Measurements from ENCODE around the gene CD300C.
"Not testable (repeated sequence)": the region's sequence is repeated elsewhere in the genome, so short reads cannot be mapped to it uniquely, and the experiment has no call there.

Gene CD300C

DNA sequence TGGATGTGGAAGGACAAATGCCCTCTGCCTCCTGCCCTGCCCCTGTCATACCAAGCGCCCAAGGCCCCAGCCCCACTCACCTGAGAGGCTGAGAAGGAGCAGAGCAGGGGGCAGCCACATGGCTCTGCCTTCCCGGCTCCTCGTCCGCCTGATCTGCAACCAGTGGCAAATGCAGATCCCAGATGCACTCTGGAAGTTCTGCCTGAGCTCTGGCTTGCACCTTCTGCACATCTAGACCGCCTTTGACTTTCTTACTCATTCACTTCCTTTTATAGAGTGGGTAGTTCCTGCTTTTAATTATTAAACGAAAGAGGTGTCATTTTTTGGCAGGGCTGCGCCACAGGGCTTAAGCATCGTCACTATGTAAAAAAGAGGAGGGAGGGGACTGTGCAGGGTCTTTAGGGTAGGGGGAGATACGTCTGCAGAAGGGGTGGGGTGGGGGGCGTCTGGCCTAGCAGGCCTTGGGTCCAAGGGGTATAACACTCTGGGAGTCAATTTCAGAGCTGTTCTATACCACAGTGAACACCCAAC, 14.6 kb downstream of the CD300C start, which contains the start of gene CD300LB:
TSS of gene CD300LB (minus strand) at position 245 of the 531 bp plus-strand sequence. CDS start at position 120, 125 bp downstream.
- no peak for DNase-seq (ENCODE audit: low spot score)

DNA sequence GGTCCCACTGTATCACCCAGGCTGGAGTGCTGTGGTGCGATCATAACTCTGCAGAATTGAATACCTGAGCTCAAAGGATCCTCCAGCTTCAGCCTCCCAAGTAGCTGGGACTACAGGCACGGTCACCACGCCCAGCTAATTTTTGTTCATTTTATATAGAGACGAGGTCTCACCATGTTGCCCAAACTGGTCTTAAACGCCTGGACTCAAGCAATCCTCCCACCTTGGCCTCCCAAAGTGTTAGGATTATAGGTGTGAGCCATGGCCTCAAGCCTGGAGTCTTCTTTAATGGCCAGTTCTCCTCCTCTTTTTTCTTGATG, 15.1 kb downstream of the CD300C start:
- DNase-seq (ENCODE audit: low spot score) = no peak

DNA sequence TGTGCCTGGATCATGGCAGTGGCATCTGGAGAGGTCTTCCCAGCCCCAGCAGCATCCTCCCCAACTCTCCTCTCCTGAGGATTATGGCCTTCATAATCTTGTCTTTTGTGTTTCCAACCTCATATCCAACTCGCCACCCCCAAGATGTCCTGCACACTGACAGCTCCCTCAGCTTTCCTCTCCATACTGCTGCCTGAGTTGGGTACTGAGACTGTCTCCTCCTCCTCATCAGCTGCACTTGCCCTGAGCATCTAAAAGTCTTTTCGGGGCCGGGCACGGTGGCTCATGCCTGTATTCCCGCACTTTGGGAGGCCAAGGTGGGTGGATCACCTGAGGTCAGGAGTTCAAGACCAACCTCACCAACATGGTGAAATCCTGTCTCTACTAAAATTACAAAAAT, 16.7 kb downstream of the CD300C start:
- DNase-seq (ENCODE audit: low spot score) = no peak

DNA sequence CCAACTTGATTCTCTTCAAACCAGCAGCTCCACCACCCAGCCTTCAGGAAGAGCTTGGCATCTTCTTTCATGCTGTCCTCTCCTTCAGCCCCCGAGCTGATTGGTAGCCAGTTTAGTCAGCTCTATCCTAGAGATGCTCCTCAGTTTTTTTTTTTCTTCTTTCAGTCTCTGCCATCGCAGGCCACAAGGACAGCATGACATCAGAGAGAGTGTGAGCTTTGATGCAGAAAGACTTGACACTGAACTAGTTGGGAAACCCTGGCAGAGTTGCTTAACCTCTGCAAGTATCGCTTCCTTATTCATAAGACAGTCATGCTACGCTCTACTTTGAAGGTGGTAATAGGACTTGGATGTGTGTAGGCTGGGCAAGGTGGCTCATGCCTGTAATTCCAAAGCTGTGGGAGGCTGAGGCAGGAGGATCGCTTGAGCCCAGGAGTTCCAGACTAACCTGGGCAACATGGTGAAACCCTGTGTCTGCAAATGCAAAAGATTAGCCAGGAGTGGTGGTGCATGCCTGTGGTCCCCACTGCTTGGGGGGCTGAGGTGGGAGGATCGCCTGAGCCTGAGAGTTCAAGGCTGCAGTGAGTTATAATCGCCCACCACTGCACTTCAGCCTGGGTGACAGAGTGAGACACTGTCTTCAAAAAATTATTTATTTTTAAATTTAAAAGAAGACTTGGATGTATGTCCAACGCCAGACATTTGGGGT, 17.3 kb downstream of the CD300C start:
- no peak for DNase-seq (ENCODE audit: low spot score)

DNA sequence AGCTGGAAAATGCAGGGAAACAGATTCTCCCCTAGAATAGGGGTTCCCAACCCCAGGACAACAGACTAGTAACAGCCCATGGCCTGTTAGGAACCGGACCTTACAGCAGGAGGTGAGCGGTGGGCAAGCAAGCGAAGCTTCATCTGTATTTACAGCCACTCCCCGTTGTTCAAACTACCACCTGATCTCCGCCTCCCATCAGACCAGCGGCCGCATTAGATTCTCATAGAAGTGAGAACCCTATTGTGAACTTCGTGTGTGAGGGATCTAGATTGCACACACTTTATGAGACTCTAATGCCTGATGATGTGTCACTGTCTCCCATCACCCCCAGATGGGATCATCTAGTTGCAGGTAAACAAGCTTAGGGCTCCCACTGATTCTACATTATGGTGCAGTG, 18.2 kb downstream of the CD300C start:
- no peak for DNase-seq (ENCODE audit: low spot score)

DNA sequence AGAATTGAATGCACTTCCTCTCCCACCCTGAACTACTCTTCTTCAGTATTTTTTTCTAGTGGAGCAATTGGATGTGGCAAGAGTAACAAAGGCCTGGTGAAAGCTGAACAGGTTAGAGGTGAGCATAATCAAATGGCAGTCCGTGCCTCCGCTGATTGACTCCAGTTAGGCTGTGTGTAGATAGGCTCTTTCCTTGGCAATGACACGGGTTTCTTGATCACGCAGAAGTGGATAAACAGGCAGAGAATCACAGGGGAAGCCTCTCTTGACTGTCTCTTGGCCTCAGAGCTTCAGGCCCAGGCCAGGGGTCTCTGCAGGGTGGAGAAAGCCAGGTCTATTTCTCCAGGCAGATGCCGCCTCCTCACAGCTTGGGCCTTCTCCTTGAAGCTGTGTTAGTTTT, 18.8 kb downstream of the CD300C start:
- DNase-seq (ENCODE audit: low spot score) = no peak

DNA sequence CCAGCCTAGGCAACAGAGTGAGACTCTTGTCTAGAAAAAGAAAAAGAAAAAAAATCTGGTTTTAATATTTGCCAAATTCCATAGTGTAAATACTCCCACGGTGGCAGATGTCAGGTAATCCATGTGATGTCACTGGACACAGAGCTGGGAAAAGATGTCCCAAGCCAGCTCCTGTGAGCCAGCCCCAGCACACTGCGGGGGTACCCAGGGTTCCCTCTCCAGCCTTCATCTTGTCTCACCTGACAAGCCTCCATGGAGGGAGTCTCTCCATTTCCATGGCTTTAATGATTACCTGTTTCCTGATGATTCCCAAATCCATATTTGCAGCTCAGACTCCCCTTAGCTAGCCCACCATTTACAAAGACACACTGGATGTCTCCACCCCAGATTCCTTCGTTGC, 19.2 kb downstream of the CD300C start:
- DNase-seq (ENCODE audit: low spot score) = no peak

DNA sequence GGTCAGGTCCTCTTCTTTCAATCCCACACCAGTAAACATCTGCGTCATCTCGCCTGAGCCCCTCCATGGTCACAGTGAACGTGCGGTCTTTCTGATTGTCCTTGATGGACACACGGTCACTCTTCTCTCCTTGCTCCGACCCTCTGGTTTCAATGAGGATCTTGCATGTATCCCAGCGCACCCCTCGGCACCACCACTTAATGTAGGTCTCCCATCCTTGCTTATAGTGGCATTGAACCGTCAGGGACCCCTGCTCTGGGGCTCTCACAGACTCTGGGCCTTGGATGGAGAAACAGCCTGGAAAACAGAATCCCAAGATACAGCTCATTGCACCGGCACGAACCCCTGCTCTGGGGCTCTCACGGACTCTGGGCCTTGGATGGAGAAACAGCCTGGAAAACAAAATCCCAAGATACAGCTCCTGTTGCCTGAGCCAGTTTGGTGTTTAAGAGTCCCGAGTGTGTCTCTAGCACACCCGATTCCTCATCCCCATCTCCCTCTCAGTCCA, 20.1 kb downstream of the CD300C start:
- DNase-seq (ENCODE audit: low spot score) = no peak

DNA sequence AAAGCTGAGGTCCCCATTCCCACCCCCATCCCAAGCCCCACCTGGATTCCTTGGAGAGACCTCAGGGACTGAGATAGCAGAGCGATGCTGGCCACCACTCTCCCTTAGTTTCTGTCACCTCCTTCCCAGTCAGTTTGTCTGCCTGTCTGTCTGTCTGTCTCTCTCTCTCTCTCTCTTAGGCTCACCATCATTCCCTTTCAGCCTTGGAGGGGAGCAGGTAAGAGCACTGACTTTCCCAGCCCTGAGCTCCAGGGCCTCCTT, 20.5 kb downstream of the CD300C start:
- no peak for DNase-seq (ENCODE audit: low spot score)

DNA sequence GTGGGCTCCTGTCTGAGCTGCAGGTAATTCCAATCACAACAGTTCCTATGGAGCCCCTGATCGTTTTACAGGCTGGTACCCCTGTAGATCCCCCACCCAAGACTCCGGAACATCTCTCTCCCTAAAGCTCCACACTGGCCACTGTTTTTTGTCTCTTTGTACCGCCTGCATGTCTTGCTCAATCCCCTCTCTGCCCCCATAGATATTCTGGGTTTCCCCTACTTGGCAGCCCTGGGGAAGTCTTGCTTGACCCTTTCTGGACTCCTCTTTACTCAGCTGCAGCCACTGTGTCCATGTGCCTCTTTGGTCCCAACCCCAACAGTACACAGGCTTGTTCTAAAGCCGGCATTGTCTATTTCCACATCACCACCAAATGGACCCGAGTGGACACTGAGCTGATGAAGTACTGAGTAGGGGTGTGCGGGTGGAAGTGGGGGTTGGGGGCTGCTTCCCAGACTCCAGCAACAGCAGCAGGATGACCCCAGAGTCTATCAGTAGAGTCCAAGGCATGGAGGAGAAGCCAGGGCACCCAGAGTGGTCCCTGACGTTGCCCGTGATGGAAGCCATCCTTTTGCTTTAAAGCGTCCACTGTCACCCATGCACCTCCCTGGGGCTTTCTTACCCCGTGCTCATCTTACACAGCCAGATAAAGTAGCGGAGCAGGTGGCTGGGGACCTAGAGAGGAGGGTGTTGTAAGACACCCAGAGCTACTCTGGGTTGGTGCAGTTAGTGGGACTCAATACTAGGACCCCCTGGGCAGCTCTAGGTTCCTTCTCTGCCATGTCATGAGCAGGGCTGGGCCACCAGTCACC, 21.1 kb downstream of the CD300C start:
- peak; percentile 2 for DNase-seq (ENCODE audit: low spot score)

DNA sequence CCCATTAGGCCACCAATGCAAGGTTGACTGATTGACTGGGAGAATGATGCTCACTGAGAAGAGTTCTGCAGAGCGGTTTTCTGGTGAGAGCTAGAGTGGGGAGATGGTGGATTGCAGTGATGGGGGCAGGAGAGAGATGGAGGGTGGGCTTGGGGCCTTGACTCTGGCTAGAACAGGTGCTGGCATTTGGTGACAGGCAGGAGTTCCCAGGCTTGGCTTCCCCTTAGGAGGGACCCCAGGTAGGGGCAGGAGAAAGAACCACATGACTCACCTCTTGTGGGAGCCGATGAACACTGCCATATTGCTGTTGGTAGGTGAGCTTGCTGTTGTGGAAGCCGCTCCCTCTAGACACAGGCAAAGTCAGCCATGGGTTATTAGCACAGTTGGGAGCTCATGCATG, 22.6 kb downstream of the CD300C start:
- DNase-seq (ENCODE audit: low spot score) = no peak

DNA sequence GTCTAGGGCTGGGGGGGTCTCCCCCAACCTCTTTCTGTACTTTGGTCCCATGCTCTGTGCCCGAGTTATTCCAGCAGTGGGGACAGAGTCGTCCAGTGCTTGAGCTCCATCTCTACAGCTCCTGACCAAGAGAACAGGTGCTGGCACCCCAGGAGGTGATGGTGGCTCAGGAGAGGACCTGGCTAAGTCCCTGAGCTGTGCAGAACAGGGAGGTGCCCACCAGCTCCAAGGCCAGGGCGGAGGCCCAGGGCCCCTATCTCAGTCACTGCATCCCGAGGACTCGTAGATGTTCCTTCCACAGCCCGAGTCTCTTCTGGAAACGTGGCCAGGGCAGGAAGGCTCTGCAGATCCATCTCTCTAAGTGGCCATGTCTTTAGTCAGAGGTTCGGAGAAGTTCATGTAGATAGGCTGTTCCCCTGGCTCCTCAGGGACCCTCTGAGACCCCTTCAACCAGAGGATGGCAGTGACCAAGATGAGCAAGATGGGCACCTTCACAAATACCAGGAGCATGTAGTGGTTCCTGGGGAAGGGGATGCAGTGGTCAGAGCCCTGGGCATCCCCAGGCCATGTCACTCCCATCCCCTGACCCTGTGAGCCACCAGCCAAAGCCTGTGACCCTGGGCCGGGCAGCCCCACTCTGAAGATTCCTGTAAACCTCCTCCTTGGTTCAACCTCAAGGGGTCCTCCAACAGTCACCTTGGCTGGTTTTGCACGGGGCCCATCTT, 23.4 kb downstream of the CD300C start:
- peak; percentile 5 for DNase-seq (ENCODE audit: low spot score)

DNA sequence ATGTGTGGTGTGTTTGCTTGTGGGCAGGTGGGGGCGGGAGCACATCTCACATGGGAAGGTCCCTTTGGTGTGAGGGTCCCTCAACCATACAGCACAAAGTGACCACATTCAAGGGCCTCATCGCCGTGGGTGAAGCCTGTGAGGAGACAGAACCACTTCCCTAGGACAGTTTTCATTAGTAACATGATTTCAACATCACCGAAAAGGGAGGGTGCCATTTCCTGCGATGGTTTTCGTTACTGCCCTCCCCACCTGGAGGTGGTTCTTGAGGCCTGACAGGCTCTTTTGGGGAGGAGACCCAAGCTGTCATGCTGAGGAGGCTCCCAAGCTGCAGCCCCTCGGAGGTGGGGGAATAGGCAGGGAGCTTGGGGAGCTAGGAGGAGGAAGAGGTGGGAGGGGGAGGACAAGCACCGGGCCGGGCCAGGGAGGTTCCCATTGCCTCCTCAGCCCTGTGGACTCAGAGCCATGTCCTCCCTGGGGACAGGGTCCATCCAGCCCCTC, 24.2 kb downstream of the CD300C start:
- peak; percentile 9 for DNase-seq (ENCODE audit: low spot score)

DNA sequence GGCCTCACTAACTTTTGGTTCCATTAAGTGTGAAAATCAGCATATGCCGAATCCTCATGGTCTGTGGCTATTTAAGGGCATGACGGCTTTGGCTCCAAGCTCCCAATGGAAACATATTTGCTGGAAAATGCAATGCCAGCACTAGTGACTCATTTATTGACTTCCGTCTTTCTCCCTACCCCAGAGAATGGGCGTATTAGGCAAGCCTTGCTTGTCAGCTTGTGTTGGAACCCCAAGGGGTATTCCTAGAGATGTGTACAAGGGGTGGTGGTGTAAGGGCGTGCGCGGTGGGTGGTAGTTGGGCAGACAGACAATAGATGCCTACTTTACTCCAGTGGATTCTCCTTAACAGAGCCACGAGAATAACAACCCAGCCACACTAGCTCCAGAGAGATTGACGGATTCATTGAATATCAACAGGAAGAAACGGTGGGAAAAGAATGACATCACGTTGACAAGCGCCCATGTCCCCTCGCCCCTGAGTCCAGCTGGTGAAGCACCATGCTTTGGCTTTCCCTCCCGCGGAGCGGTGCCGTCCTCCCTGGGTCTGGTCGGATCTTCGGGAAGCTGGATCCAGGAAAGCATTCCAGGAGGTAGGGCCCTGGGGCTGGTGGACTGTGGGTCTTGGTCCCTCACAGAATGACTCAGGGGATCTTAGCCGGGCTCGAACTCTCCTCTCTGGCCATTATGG, 25.0 kb downstream of the CD300C start:
- DNase-seq (ENCODE audit: low spot score) = peak; percentile 2

DNA sequence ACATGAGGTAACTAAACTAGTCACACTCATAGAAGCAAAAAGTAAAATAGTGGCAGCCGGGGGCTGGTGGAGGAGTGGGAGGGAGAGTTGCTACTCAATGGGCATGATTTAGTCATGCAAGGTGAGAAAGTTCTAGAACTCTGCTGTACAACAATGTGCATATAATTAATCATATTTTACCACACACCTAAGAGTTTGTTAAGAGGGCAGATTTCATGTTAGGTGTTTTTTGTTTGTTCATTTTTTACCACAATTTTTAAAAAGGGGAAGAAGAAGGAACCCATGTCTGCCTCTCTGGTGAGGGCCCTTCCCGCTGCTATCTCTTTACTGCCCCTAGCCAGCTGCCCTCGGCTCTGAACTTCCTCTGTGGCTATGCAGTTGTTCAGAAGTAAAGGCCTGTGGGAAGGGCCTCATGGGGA, 25.9 kb downstream of the CD300C start:
- DNase-seq (ENCODE audit: low spot score) = peak; percentile 0

DNA sequence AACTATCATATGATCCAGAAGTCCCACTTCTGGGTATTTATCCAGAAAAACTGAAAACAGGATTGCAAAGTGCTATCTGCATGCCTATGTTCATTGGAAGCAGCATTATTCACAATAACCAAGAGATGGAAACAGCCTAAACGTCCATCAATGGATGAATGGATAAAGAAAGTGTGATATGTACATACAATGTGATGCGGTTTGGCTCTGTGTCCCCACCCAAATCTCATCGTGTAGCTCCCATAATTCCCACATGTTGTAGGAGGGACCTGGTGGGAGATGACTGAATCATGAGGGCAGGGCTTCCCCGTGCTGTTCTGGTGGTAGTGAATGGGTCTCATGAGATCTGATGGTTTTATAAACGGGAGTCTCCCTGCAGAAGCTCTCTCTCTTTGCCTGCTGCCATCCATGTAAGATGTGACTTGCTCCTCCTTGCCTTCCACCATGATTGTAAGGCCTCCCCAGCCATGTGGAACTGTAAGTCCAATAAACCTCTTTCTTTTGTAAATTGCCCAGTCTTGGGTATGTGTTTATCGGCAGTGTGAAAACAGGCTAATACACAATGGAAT, 27.4 kb downstream of the CD300C start:
- DNase-seq (ENCODE audit: low spot score) = not testable (repeated sequence)

DNA sequence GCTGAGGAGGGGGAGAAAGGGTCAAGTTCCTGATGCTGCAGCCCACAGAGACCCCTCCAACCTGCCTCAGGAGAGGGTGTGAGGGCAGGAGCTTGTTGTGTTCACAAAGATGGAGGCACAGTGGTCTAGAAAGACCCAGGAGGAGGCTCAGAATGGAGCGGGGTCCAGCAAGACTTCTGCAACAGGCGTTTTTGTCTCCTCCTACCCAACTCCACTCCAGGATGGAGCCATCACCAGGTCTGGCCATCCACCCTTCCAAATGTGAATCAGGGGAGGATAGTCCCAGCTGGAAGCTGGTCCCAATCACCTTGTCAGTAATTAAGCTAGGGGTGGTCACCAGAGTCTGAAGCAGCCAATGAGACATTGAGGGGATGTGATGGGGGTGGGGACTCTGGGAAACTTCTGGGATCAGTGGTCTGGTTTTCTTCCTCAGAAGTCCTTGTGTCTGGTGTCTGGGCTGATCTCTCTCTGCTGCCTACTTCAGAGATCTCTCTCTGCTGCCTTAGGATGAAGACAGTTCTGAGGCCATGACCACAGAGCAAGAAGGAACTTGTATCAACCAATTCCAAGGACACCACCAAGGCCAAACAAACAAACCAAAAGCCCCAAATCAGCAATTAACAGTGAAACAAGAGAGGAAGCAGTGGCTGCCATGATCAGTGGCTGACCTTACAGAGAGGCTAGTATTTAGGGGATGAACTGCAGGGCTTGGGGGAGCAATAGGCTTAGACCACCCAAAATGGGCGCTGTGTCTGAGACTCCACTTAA, 29.2 kb downstream of the CD300C start:
- no peak for DNase-seq (ENCODE audit: low spot score)

DNA sequence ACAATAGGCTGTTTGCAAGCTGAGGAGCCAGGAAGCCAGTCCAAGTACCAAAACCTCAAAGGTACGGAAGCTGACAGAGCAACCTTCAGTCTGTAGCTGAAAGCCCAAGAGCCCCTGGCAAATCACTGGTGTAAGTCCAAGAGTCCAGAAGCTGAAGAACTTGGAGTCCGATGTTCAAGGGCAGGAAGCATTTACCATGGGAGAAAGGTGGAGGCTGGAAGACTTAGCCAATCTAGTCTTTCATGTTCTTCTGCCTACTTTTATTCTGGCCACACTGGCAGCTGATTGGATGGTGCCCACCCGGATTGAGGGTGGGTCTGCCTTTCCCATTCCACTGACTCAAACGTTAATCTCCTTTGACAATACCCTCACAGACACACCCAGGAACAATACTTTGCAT, 30.0 kb downstream of the CD300C start:
- no peak for DNase-seq (ENCODE audit: low spot score)

DNA sequence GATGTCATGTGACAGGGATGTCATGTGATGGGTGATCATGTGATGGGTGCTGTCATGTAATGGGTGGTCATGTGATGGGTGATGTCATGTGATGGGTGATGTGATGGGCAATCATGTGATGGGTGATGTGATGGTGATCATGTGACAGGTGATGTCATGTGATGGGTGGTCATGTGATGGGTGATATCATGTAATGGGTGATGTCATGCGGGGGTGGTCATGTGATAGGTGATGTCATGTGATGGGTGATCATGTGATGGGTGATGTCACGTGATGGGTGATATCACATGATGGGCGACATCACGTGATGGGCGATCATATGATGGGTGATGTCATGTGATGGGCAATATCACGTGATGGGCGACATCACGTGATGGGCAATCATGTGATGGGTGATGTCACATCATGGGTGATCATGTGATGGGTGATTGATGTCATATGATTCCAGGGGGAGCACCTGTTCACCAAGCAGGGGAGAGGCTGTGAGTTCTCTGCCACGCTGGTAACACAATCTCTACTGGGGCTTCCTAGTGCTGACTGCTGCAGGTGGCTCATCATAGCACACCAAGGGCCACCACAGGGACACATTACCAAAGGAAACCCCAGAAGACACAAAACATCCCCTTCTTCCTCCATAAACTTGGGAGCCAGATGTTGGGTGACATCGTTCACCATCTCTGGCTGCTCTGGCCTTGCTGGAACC, 31.1 kb downstream of the CD300C start:
- peak; percentile 8 for DNase-seq (ENCODE audit: low spot score)

DNA sequence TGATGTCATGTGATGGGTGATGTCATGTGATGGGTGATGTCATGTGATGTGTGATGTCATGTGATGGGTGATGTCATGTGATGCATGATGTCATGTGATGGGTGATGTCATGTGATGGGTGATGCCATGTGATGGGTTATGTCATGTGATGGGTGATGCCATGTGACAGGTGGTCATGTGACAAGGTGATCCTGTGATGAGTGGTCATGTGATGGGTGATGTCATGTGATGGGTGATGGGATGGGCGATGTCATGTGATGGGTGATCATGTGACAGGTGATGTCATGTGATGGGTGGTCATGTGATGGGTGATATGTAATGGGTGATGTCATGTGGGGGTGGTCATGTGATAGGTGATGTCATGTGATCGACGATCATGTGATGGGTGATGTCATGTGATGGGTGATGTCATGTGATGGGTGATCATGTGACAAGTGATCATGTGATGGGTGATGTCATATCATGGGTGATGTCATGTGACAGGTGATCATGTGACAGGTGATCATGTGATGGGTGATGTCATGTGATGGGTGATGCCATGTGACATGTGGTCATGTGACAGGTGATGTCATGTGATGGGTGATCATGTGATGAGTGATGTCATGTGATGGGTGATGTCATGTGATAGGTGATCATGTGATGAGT, 31.8 kb downstream of the CD300C start:
- peak; percentile 17 for DNase-seq (ENCODE audit: low spot score)

Measured in GM03348 (cell line).